A673 (cell line): ENCODE results near the gene HEXD.
"Not testable (repeated sequence)": the region's sequence is repeated elsewhere in the genome, so short reads cannot be mapped to it uniquely, and the experiment has no call there.

ENCODE experiments used
- EZH2 ChIP-seq: fragments of 200-600 bp; sonication (generic); IDR thresholded peaks from 2 replicates; pipeline ENCODE4 v1.6.1; 2017; ENCODE audit warnings: borderline replicate concordance, low read depth, mild to moderate bottlenecking, mixed read lengths, antibody characterized with exemption, low read length; ENCODE audit not compliant: poor library complexity, severe bottlenecking
- TF ChIP-seq, protein P1 (sequence below): fragments of 300-800, 200-600 bp; sonication (generic); conservative IDR thresholded peaks from 2 replicates; pipeline ENCODE4 v1.5.1; 2017; ENCODE audit warnings: low read depth, mild to moderate bottlenecking, antibody characterized with exemption, low read length, moderate library complexity, mixed read lengths

DNA sequence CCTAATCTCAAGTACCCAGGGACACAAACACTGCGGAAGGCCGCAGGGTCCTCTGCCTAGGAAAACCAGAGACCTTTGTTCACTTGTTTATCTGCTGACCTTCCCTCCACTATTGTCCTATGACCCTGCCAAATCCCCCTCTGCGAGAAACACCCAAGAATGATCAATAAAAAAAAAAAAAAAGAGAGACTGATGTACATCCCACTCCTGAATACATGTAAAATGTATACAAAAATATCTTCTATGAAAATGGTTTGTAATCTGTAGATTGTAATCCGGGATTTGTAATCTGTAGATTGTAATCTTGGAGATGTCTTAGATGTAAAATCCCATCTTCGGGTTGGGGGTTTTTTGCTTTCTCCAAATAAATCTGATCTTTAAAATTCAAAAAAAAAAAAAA lies 40.9 kb upstream of the HEXD start:
- TF ChIP-seq, protein P1, sequence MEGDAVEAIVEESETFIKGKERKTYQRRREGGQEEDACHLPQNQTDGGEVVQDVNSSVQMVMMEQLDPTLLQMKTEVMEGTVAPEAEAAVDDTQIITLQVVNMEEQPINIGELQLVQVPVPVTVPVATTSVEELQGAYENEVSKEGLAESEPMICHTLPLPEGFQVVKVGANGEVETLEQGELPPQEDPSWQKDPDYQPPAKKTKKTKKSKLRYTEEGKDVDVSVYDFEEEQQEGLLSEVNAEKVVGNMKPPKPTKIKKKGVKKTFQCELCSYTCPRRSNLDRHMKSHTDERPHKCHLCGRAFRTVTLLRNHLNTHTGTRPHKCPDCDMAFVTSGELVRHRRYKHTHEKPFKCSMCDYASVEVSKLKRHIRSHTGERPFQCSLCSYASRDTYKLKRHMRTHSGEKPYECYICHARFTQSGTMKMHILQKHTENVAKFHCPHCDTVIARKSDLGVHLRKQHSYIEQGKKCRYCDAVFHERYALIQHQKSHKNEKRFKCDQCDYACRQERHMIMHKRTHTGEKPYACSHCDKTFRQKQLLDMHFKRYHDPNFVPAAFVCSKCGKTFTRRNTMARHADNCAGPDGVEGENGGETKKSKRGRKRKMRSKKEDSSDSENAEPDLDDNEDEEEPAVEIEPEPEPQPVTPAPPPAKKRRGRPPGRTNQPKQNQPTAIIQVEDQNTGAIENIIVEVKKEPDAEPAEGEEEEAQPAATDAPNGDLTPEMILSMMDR: not testable (repeated sequence)
- not testable (repeated sequence) for TF ChIP-seq EZH2
